Gastroesophageal sphincter (tissue), 3 donors: ENCODE data around the gene GPR137.

Experiments
- CTCF ChIP-seq, 4 experiments: fragments of 200-600 bp in 2 of 4; fragments of 450-650 bp in 2 of 4; sonication (generic) in 1 of 4; IDR thresholded peaks; one replicate each; pipeline ENCODE4 v1.5.1; 2017 to 2019; ENCODE audit warnings: antibody characterized with exemption in 4 of 4, mild to moderate bottlenecking in 2 of 4, moderate library complexity in 2 of 4
- POLR2A ChIP-seq, 2 donors: fragments of 450-650 bp; IDR thresholded peaks; one replicate each; pipeline ENCODE4 v1.6.1; 2017; ENCODE audit warnings: antibody characterized with exemption in 2 of 2, mild to moderate bottlenecking in 2 of 2, moderate library complexity in 1 of 2
- POLR2AphosphoS5 ChIP-seq: sonication (generic); formaldehyde crosslinking; IDR thresholded peaks from one replicate; pipeline ENCODE4 v1.6.1; 2017; ENCODE audit warnings: antibody characterized with exemption

- no peak for TF ChIP-seq CTCF (IDR thresholded peaks at IDR 0.05)
- peak; percentile 5 for TF ChIP-seq POLR2AphosphoS5
- TF ChIP-seq POLR2A (IDR thresholded peaks at IDR 0.05), result no peak
Measured at GRCh38 chr11:64245797-64246620, 39.6 kb upstream of the GPR137 start.
